ENCODE results near the gene SH3PXD2A.
A peak's percentile ranks its signal among the peaks of the same experiment; 100 is the strongest.

The SH3PXD2A gene

DNA sequence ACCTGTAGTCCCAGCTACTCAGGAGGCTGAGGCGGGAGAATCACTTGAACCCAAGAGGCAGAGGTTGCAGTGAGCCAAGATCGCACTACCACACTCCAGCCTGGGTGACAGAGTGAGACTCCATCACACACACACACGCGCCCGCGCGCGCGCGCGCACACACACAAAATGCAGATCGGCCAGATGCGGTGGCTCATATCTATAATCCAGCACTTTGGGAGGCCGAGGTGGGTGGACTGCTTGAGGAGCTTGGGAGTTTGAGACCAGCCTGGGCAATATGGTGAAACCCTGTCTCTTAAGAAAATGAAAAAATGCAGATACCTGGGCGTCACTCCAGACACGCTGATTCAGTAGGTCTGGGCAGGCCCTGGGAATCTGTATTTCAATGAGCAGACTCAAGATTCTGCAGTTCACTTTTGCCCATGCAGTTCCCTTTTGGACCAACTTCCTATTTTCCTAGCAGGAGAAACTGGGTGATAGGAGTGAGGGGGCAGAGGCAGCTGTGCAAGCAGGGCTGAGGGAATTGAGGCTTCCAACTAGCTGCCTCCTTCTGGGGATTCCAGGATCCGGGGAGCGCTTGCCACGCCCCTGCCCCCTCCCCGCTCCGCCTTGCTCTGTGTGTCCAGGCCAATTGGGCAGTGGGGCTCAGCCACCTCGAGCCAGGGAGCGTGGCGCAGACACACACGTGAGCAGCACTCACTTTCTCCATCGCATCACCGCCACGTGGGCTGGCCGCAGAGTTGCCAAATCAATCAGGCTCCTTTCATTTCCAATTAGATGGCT is 173.6 kb downstream of the SH3PXD2A start:
- H3K9me3 ChIP-seq (ENCODE audit: control insufficient read depth, insufficient read depth, low read depth, low read length): no peaks in the 10 kb centered on the region
- no peaks in the 10 kb centered on the region for H3K27me3 ChIP-seq (ENCODE audit: control insufficient read depth, insufficient read depth, low read length)
- H3K36me3 ChIP-seq (ENCODE audit: control insufficient read depth, insufficient read depth, low read length): no peaks in the 10 kb centered on the region
- H3K27ac ChIP-seq (ENCODE audit: low read depth, low read length): no peak overlapping the region
- no peak overlapping the region for H3K4me3 ChIP-seq (ENCODE audit: low read depth, low read length)
- peaks cover 29% of the 10 kb centered on the region for H3K4me1 ChIP-seq (ENCODE audit: control insufficient read depth, insufficient read depth, low read length)
- no peak overlapping the region for H3K9ac ChIP-seq (ENCODE audit: low read length)

DNA sequence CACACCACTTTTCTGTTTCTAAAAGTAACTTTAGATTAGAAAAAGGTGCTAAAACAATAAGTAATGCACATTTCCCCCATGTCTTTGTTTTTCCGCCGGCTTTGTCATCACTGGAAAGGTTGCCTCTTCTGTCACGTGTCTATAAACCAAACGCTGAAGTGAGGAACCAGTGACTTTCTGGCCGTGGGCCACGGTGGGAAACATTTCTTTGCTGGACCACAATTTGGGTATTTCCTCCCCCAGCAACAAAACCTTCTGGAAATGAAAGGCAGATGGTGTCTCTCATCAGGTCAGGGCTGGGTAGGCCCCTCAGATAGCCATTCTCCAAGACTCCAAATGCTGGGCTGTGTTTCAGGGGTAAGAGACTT is 174.5 kb downstream of the SH3PXD2A start:
- Histone ChIP-seq H3K27me3 (ENCODE audit: control insufficient read depth, insufficient read depth, low read length) (no peaks in the 10 kb centered on the region), H3K4me3 (ENCODE audit: low read depth, low read length) (no peak overlapping the region), H3K27ac (ENCODE audit: low read depth, low read length) (no peak overlapping the region), H3K9me3 (ENCODE audit: control insufficient read depth, insufficient read depth, low read depth, low read length) (no peaks in the 10 kb centered on the region), H3K4me1 (ENCODE audit: control insufficient read depth, insufficient read depth, low read length) (peaks cover 36% of the 10 kb centered on the region), H3K36me3 (ENCODE audit: control insufficient read depth, insufficient read depth, low read length) (no peaks in the 10 kb centered on the region), H3K9ac (ENCODE audit: low read length) (no peak overlapping the region)

DNA sequence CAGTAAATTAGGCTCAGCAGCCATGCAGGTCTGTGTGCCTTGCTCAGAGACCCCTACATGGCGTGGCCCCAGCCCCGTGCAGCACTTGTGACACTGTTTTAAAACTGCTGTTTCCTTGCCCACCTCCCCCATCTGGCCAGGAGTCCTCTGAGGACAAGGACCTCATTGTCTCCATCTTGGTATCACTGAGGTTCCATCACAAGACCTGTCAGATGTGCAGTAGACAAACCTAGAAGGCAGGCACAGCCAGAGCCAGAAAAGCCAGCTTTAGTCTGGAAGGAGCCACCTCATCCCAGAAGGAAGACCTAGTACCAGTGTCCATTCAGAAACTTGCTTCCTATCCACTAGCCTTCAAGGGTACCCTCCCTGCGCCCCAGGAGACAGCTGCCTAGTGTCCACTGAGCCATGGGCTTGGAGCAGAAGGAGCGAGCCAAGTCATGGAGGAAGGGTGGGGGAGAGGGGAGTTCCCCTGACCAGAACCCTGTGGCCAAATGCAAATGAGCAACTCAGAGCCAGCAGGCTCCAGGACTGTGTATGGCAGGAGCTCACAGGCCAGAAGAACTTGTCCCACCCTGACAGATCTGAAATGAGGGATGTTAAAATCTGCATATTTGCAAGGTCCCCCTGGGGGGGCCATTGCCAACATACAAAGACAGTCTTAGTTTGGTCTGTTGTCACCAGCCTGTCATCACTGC is 176.1 kb downstream of the SH3PXD2A start:
- Histone ChIP-seq H3K9ac (ENCODE audit: low read length) (no peak overlapping the region), H3K36me3 (ENCODE audit: control insufficient read depth, insufficient read depth, low read length) (no peaks in the 10 kb centered on the region), H3K27me3 (ENCODE audit: control insufficient read depth, insufficient read depth, low read length) (no peaks in the 10 kb centered on the region), H3K27ac (ENCODE audit: low read depth, low read length) (no peak overlapping the region), H3K4me3 (ENCODE audit: low read depth, low read length) (no peak overlapping the region), H3K4me1 (ENCODE audit: control insufficient read depth, insufficient read depth, low read length) (peaks cover 30% of the 10 kb centered on the region), H3K9me3 (ENCODE audit: control insufficient read depth, insufficient read depth, low read depth, low read length) (no peaks in the 10 kb centered on the region)

DNA sequence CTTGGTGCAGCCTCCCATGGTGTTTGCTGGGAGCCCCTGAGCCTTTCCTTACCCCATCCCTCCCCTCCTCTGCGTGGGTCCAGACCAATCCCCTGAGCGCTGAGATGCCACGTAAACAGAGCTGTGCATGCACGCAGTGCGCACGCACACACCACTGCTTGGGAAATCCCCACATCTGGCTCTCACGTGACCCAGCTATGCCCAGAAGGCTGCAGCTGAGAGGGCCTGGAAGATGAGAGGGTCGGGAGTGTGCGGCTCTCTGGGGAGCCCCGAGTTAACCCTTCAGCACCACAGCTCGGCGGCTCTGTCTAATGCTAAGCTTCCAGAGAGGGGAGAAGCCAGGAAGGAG is 177.2 kb downstream of the SH3PXD2A start:
- H3K36me3 ChIP-seq (ENCODE audit: control insufficient read depth, insufficient read depth, low read length): no peaks in the 10 kb centered on the region
- peaks cover 24% of the 10 kb centered on the region for H3K4me1 ChIP-seq (ENCODE audit: control insufficient read depth, insufficient read depth, low read length)
- H3K27me3 ChIP-seq (ENCODE audit: control insufficient read depth, insufficient read depth, low read length): no peaks in the 10 kb centered on the region
- peak overlapping the region; percentile 23 for H3K9ac ChIP-seq (ENCODE audit: low read length)
- H3K4me3 ChIP-seq (ENCODE audit: low read depth, low read length): no peak overlapping the region
- no peaks in the 10 kb centered on the region for H3K9me3 ChIP-seq (ENCODE audit: control insufficient read depth, insufficient read depth, low read depth, low read length)
- no peak overlapping the region for H3K27ac ChIP-seq (ENCODE audit: low read depth, low read length)

DNA sequence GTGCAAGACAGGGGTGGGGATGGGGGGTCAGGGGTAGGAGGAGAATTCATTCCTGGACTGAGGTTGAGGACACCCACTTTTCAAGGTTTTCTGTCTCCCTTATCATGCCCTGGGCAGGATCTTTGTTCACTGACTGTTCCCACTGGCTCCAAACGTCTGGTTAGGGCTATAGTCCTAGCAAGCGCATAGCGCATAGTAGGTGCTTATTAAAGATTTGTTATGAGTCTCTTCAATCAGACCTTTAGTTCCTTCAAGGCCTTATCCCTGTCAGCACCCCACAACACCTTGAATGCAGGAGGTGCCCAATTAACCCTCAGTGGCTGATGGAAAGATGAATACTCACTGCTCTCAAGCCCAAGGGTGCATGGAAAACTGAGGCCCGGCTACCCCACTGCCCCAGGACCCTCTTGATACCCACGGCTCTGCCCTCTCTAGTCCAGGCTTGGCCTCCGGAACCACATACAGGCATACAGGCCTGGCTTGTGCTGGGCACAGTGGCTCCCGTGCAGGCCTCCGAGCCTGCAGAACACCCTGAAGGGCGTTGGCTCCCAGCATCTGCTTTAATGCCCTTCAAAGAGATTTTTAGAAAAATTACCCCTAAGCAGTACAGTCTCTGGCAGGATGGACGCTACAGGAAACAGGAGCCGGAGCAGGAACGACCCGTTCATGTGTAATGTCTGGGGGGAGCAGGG is 177.7 kb downstream of the SH3PXD2A start:
- Histone ChIP-seq H3K4me3 (ENCODE audit: low read depth, low read length) (no peak overlapping the region), H3K27ac (ENCODE audit: low read depth, low read length) (no peak overlapping the region), H3K9ac (ENCODE audit: low read length) (no peak overlapping the region), H3K9me3 (ENCODE audit: control insufficient read depth, insufficient read depth, low read depth, low read length) (no peaks in the 10 kb centered on the region), H3K36me3 (ENCODE audit: control insufficient read depth, insufficient read depth, low read length) (no peaks in the 10 kb centered on the region), H3K27me3 (ENCODE audit: control insufficient read depth, insufficient read depth, low read length) (no peaks in the 10 kb centered on the region), H3K4me1 (ENCODE audit: control insufficient read depth, insufficient read depth, low read length) (peaks cover 24% of the 10 kb centered on the region)

DNA sequence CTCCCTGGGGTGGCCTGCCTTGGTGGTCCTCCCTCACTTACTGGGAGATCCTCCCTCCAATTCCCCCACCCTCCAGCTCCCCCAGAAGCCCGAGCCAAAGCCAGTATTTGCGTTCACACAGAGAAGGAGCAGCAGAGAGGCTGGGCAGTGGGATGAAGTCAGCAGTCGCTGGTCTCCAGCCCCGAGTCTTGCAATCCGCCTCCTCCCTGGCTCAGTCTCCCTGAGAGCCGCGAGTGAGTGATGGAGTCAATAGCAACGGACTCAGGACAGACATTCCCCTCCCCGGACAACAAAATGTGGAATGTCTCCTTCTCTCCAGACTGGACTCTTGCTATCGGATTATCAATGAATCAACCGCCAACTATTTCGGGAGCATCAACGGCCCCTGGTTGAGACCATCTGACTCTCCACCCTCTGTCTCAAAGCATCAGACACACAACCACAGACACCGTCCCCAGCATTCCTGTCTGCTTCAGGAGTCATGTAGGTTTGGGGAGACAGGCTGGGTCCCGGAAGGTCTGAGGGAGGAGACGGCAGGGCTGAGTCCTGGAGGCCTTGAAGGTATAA is 178.4 kb downstream of the SH3PXD2A start:
- Histone ChIP-seq H3K4me1 (ENCODE audit: control insufficient read depth, insufficient read depth, low read length) (peaks cover 24% of the 10 kb centered on the region), H3K9ac (ENCODE audit: low read length) (no peak overlapping the region), H3K36me3 (ENCODE audit: control insufficient read depth, insufficient read depth, low read length) (no peaks in the 10 kb centered on the region), H3K27me3 (ENCODE audit: control insufficient read depth, insufficient read depth, low read length) (no peaks in the 10 kb centered on the region), H3K4me3 (ENCODE audit: low read depth, low read length) (no peak overlapping the region), H3K27ac (ENCODE audit: low read depth, low read length) (peak overlapping the region; percentile 12; the same call in 1 of the 2 replicates), H3K9me3 (ENCODE audit: control insufficient read depth, insufficient read depth, low read depth, low read length) (no peaks in the 10 kb centered on the region)

DNA sequence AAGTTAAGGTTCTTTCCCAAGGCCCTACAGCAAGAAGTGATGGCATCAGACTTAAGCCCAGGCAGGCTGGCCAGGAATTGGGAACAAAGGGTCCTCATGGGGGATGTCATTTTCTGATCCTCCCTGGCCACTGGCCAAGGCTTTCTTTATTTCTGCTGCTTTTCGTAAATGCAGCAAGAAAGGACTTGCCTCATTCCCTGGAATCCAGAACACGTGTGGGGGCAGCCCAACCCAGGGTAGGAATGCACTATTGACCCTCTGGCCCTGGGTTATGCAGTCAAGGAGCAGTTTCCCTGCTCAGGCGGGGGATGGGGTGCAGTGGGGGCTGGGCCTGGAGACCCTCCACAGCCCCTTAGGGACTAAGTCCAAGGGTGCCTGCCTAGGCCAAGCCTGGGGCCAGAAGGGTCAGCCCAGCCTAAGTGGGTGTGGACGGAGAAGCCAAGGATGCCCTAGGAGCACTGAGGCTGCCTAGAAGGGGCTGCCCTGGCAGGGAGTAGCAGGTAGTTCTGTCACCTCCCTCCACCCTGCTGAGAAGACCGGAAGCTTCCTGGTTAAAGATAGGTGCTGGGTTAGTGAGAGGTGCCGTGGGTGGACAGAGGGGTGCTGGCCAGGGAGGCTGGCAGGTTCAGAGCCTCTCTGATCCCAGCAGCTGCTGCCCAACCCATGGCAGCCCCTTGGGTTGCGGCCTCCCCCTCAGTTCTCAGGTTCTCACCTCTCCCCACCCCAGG is 179.2 kb downstream of the SH3PXD2A start:
- H3K27me3 ChIP-seq (ENCODE audit: control insufficient read depth, insufficient read depth, low read length): no peaks in the 10 kb centered on the region
- no peaks in the 10 kb centered on the region for H3K9me3 ChIP-seq (ENCODE audit: control insufficient read depth, insufficient read depth, low read depth, low read length)
- H3K27ac ChIP-seq (ENCODE audit: low read depth, low read length): peak overlapping the region; percentile 12; the same call in 1 of the 2 replicates
- H3K4me1 ChIP-seq (ENCODE audit: control insufficient read depth, insufficient read depth, low read length): peaks cover 24% of the 10 kb centered on the region
- peak overlapping the region; percentile 27 for H3K9ac ChIP-seq (ENCODE audit: low read length)
- no peak overlapping the region for H3K4me3 ChIP-seq (ENCODE audit: low read depth, low read length)
- no peaks in the 10 kb centered on the region for H3K36me3 ChIP-seq (ENCODE audit: control insufficient read depth, insufficient read depth, low read length)

DNA sequence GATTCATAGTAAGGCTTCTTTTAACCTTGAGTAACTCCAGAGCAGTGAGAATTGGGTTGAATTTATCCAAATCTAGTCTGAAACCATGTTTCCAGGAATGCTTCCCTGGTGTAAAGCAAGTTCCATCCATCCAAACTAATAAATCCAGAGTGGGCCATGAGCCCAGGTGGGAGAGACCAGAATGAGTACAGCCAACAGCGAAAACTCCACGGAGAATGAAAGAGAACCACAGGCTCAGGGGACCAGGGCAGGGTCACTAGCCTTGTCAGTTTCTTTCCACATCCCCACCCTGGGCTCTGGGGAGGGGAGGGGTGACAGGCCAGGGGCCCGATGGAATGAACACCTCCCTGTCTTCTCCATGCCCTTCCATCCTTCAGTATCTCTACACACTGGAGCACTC is 181.8 kb downstream of the SH3PXD2A start:
- Histone ChIP-seq H3K27ac (ENCODE audit: low read depth, low read length) (no peak overlapping the region), H3K27me3 (ENCODE audit: control insufficient read depth, insufficient read depth, low read length) (no peaks in the 10 kb centered on the region), H3K9ac (ENCODE audit: low read length) (no peak overlapping the region), H3K4me3 (ENCODE audit: low read depth, low read length) (no peak overlapping the region), H3K9me3 (ENCODE audit: control insufficient read depth, insufficient read depth, low read depth, low read length) (no peaks in the 10 kb centered on the region), H3K36me3 (ENCODE audit: control insufficient read depth, insufficient read depth, low read length) (no peaks in the 10 kb centered on the region), H3K4me1 (ENCODE audit: control insufficient read depth, insufficient read depth, low read length) (peaks cover 26% of the 10 kb centered on the region)

DNA sequence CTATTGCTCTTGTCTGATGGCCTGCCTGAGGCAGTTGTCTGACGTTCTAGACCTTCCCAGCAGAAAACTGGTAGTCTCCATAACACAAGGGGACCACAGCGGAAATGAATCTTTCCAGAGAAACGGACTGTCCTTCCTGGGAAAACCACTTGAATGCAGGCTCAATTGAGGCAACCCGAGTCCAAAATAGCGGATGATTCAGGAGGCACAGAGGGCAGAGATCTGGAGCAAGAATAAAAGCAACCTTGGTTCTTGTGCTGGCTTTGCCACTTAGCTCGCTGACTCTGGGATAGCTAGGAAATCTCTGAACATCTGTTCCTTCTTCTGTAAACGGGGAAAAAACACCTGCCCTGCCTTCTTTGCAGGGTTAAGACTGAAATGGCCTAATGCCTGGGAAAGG is 183.0 kb downstream of the SH3PXD2A start:
- Histone ChIP-seq H3K36me3 (ENCODE audit: control insufficient read depth, insufficient read depth, low read length) (no peaks in the 10 kb centered on the region), H3K27me3 (ENCODE audit: control insufficient read depth, insufficient read depth, low read length) (no peaks in the 10 kb centered on the region), H3K4me3 (ENCODE audit: low read depth, low read length) (no peak overlapping the region), H3K9me3 (ENCODE audit: control insufficient read depth, insufficient read depth, low read depth, low read length) (no peaks in the 10 kb centered on the region), H3K4me1 (ENCODE audit: control insufficient read depth, insufficient read depth, low read length) (peaks cover 34% of the 10 kb centered on the region), H3K27ac (ENCODE audit: low read depth, low read length) (no peak overlapping the region), H3K9ac (ENCODE audit: low read length) (no peak overlapping the region)

DNA sequence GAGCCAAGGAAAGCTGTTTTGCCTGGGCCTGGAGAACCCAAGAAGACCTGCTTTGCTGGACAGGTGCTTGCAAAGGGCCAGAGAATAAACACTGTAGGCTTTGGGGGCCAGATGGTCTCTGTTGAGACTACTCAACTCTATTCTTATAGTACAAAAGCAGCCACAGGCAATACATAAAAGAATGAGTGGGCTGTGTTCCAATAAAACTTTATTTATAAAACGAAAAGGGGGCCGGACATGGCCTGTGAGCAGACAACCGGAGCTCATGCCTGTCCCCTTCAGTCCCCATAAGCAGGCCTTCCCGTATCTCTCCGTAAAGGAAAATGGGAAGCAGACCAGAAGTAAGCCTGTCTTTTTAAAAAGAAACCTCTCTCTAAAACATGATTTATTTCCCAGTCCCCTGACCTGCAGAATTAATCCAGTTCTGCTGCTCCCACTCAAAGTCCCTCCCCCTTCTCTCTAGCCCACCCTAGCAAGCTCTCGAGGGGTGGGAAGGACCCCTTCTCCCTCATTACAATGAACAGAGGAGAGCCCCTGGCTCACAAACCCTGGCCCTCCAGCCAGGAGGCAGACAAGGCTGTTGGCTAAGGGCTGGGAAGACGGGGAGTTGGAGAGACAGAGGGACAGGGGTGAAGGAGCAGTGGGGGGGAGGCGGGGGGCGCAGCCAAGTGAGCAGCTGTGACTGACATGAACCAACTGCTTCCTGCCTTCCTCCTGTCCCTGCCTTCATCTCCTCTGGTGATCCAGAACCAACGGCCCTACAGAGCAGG is 184.1 kb downstream of the SH3PXD2A start:
- H3K9ac ChIP-seq (ENCODE audit: low read length): no peak overlapping the region
- no peak overlapping the region for H3K27ac ChIP-seq (ENCODE audit: low read depth, low read length)
- H3K9me3 ChIP-seq (ENCODE audit: control insufficient read depth, insufficient read depth, low read depth, low read length): no peaks in the 10 kb centered on the region
- no peaks in the 10 kb centered on the region for H3K36me3 ChIP-seq (ENCODE audit: control insufficient read depth, insufficient read depth, low read length)
- H3K4me3 ChIP-seq (ENCODE audit: low read depth, low read length): no peak overlapping the region
- H3K27me3 ChIP-seq (ENCODE audit: control insufficient read depth, insufficient read depth, low read length): no peaks in the 10 kb centered on the region
- peaks cover 34% of the 10 kb centered on the region for H3K4me1 ChIP-seq (ENCODE audit: control insufficient read depth, insufficient read depth, low read length)
